Activated T-cell treated with anti-CD3 and anti-CD28 coated beads for 24 hours (primary cell): Measurements from ENCODE around the gene FBXO48.

Experiments used
- DNase-seq: peaks from one replicate; pipeline ENCODE4 v3.0.0-alpha.2; 2020; ENCODE audit warnings: low read depth

FBXO48 gene

DNA sequence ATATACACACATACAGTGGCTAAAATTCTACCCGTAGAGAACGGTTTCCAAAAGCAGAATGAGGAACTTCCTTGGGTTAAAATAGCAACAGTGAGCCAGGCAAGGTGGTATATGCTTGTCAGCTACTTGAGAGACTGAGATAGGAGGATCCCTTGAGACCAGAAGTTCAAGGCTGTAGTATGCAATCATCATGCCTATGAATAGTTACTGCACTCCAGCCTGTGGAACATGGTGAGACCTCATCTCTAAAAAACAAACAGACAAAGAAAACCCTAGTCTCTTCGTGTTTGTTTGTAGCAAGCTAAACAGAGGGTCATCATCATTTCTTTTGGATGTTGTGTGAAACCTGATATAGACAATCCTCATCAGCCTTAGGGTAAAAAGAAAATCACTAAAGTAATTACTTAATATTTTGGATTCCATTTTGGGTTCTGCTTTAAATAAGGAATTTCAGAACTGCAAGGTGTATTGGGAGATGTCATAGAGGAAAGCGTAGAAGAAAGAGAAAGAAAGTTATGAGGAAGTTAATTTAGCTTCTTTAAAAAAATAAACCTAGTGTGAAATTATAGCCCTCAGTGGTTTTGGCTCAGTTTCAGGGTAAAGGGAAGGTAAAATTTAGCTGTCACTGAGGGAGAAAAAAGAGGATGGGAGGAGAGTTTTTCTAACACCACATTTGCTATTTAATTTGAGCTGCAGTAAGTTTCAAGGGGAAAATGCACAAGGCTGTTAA lies 55.5 kb downstream of the FBXO48 start:
- no peak for DNase-seq
